ENCODE results near the gene MAN1A1. TPM values are rescaled to one million over a fixed set of nuclear protein-coding genes. Genes with fewer than 3 reads are reported as not detected.
"Not testable (repeated sequence)": the region's sequence is repeated elsewhere in the genome, so short reads cannot be mapped to it uniquely, and the experiment has no call there.

MAN1A1 gene
- total and polyA plus RNA-seq, 4 donors = 68.2 to 209 (median 148) TPM

GRCh38 chr6:119384444-119384843 lies 34.9 kb upstream of the MAN1A1 start:
- H3K9me3 ChIP-seq (ENCODE audit: control insufficient read depth in 4 of 4, low read length in 3 of 4) = no peaks in the 10 kb centered on the region
- no peaks in the 10 kb centered on the region for H3K27me3 ChIP-seq (ENCODE audit: control insufficient read depth in 4 of 4, insufficient read depth in 4 of 4, low read length in 3 of 4)
- no peak overlapping the region for H3K27ac ChIP-seq (ENCODE audit: low read depth in 1 of 2, low read length in 2 of 2)
- TF ChIP-seq FOXA1 (IDR thresholded peaks at IDR 0.05) (no peak), REST (IDR thresholded peaks at IDR 0.05) (no peak)
- TF ChIP-seq, protein P1, sequence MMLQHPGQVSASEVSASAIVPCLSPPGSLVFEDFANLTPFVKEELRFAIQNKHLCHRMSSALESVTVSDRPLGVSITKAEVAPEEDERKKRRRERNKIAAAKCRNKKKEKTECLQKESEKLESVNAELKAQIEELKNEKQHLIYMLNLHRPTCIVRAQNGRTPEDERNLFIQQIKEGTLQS (IDR thresholded peaks at IDR 0.05) = no peak
- H3K9ac ChIP-seq (ENCODE audit: low read depth in 1 of 2, low read length in 2 of 2) = no peak overlapping the region
- no peaks in the 10 kb centered on the region for H3K36me3 ChIP-seq (ENCODE audit: control insufficient read depth in 4 of 4, insufficient read depth in 3 of 4, low read depth in 1 of 4, low read length in 3 of 4)
- H3K4me1 ChIP-seq (ENCODE audit: control insufficient read depth in 4 of 4, insufficient read depth in 4 of 4, low read length in 3 of 4) = no peaks in the 10 kb centered on the region
- DNase-seq (ENCODE audit: low spot score) = no peak
- no peak overlapping the region for H3K4me3 ChIP-seq (ENCODE audit: low read depth in 1 of 3, low read length in 3 of 3)

DNA sequence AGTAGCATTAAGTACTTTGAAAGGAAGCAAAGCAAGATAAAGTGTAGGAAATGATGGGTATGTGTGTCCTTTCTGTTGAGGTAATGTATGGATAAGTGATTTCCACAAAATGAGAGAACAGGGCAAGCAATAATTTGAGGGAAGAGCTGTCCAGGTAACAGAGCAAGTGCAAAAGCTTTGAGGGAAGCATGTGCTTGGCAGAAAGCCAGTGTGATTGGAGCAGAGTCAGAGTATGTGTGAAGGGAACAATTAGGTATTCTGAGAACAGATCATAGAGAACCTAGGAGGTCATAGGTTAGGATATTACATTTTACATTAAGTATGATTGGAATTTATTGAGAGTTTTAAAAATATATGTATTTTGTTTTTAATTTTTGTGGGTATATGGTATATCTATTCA lies 30.2 kb upstream of the MAN1A1 start:
- H3K27ac ChIP-seq (ENCODE audit: low read depth in 1 of 2, low read length in 2 of 2) = no peak overlapping the region
- H3K9ac ChIP-seq (ENCODE audit: low read depth in 1 of 2, low read length in 2 of 2) = no peak overlapping the region
- DNase-seq (ENCODE audit: low spot score) = no peak
- TF ChIP-seq, protein P1 (IDR thresholded peaks at IDR 0.05) = no peak
- no peak for TF ChIP-seq FOXA1 (IDR thresholded peaks at IDR 0.05)
- no peak for TF ChIP-seq TAF1 (conservative IDR thresholded peaks at IDR 0.05)
- H3K4me1 ChIP-seq (ENCODE audit: control insufficient read depth in 4 of 4, insufficient read depth in 4 of 4, low read length in 3 of 4) = no peaks in the 10 kb centered on the region
- no peaks in the 10 kb centered on the region for H3K36me3 ChIP-seq (ENCODE audit: control insufficient read depth in 4 of 4, insufficient read depth in 3 of 4, low read depth in 1 of 4, low read length in 3 of 4)
- no peak overlapping the region for H3K4me3 ChIP-seq (ENCODE audit: low read depth in 1 of 3, low read length in 3 of 3)
- H3K27me3 ChIP-seq (ENCODE audit: control insufficient read depth in 4 of 4, insufficient read depth in 4 of 4, low read length in 3 of 4) = no peaks in the 10 kb centered on the region
- H3K9me3 ChIP-seq (ENCODE audit: control insufficient read depth in 4 of 4, low read length in 3 of 4) = no peaks in the 10 kb centered on the region

DNA sequence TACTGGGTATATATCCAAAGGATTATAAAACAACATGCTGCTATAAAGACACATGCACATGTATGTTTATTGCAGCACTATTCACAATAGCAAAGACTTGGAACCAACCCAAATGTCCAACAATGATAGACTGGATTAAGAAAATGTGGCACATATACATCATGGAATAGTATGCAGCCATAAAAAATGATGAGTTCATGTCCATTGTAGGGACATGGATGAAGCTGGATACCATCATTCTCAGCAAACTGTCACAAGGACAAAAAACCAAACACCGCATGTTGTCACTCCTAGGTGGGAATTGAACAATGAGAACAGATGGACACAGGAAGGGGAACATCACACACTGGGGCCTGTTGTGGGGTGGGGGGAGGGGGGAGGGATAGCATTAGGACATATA lies 27.5 kb upstream of the MAN1A1 start:
- not testable (repeated sequence) for H3K27me3 ChIP-seq (ENCODE audit: control insufficient read depth in 4 of 4, insufficient read depth in 4 of 4, low read length in 3 of 4); H3K9ac ChIP-seq (ENCODE audit: low read depth in 1 of 2, low read length in 2 of 2); H3K36me3 ChIP-seq (ENCODE audit: control insufficient read depth in 4 of 4, insufficient read depth in 3 of 4, low read depth in 1 of 4, low read length in 3 of 4); H3K4me3 ChIP-seq (ENCODE audit: low read depth in 1 of 3, low read length in 3 of 3); H3K9me3 ChIP-seq (ENCODE audit: control insufficient read depth in 4 of 4, low read length in 3 of 4); H3K27ac ChIP-seq (ENCODE audit: low read depth in 1 of 2, low read length in 2 of 2); DNase-seq (ENCODE audit: low spot score); H3K4me1 ChIP-seq (ENCODE audit: control insufficient read depth in 4 of 4, insufficient read depth in 4 of 4, low read length in 3 of 4)
- 100% methylated on average over 1 of the region's 1 CpG for WGBS

GRCh38 chr6:119370080-119370479 lies 20.5 kb upstream of the MAN1A1 start:
- Histone ChIP-seq H3K36me3 (ENCODE audit: control insufficient read depth in 4 of 4, insufficient read depth in 3 of 4, low read depth in 1 of 4, low read length in 3 of 4) (no peaks in the 10 kb centered on the region), H3K27ac (ENCODE audit: low read depth in 1 of 2, low read length in 2 of 2) (no peak overlapping the region), H3K9ac (ENCODE audit: low read depth in 1 of 2, low read length in 2 of 2) (no peak overlapping the region), H3K9me3 (ENCODE audit: control insufficient read depth in 4 of 4, low read length in 3 of 4) (no peaks in the 10 kb centered on the region), H3K4me1 (ENCODE audit: control insufficient read depth in 4 of 4, insufficient read depth in 4 of 4, low read length in 3 of 4) (no peaks in the 10 kb centered on the region), H3K4me3 (ENCODE audit: low read depth in 1 of 3, low read length in 3 of 3) (no peak overlapping the region), H3K27me3 (ENCODE audit: control insufficient read depth in 4 of 4, insufficient read depth in 4 of 4, low read length in 3 of 4) (no peaks in the 10 kb centered on the region)
- 99% methylated on average over 3 of the region's 3 CpGs for WGBS
- DNase-seq (ENCODE audit: low spot score) = no peak
- TF ChIP-seq JUND (IDR thresholded peaks at IDR 0.05) = no peak
- TF ChIP-seq RAD21 (IDR thresholded peaks at IDR 0.05) = no peak
- TF ChIP-seq RXRA (IDR thresholded peaks at IDR 0.05) = no peak
- TF ChIP-seq, protein P1 (IDR thresholded peaks at IDR 0.05) = no peak
- TF ChIP-seq HNF4G (IDR thresholded peaks at IDR 0.05) = no peak
- no peak for TF ChIP-seq EGR1 (IDR thresholded peaks at IDR 0.05; ENCODE audit: low read depth in 2 of 2)
- TF ChIP-seq, protein P2, sequence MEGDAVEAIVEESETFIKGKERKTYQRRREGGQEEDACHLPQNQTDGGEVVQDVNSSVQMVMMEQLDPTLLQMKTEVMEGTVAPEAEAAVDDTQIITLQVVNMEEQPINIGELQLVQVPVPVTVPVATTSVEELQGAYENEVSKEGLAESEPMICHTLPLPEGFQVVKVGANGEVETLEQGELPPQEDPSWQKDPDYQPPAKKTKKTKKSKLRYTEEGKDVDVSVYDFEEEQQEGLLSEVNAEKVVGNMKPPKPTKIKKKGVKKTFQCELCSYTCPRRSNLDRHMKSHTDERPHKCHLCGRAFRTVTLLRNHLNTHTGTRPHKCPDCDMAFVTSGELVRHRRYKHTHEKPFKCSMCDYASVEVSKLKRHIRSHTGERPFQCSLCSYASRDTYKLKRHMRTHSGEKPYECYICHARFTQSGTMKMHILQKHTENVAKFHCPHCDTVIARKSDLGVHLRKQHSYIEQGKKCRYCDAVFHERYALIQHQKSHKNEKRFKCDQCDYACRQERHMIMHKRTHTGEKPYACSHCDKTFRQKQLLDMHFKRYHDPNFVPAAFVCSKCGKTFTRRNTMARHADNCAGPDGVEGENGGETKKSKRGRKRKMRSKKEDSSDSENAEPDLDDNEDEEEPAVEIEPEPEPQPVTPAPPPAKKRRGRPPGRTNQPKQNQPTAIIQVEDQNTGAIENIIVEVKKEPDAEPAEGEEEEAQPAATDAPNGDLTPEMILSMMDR (IDR thresholded peaks at IDR 0.05; ENCODE audit: low read depth, low read length, missing input control) = no peak
- TF ChIP-seq YY1 (IDR thresholded peaks at IDR 0.05) = no peak
- TF ChIP-seq, protein P3, sequence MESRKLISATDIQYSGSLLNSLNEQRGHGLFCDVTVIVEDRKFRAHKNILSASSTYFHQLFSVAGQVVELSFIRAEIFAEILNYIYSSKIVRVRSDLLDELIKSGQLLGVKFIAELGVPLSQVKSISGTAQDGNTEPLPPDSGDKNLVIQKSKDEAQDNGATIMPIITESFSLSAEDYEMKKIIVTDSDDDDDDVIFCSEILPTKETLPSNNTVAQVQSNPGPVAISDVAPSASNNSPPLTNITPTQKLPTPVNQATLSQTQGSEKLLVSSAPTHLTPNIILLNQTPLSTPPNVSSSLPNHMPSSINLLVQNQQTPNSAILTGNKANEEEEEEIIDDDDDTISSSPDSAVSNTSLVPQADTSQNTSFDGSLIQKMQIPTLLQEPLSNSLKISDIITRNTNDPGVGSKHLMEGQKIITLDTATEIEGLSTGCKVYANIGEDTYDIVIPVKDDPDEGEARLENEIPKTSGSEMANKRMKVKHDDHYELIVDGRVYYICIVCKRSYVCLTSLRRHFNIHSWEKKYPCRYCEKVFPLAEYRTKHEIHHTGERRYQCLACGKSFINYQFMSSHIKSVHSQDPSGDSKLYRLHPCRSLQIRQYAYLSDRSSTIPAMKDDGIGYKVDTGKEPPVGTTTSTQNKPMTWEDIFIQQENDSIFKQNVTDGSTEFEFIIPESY (IDR thresholded peaks at IDR 0.05) = no peak
- no peak for TF ChIP-seq FOXA2 (IDR thresholded peaks at IDR 0.05)
- TF ChIP-seq, protein P4, sequence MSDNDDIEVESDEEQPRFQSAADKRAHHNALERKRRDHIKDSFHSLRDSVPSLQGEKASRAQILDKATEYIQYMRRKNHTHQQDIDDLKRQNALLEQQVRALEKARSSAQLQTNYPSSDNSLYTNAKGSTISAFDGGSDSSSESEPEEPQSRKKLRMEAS (IDR thresholded peaks at IDR 0.05) = no peak

Measured in liver (tissue), 9 donors.